MCF 10A (cell line): ENCODE data around the gene PSMD5. TPM values are rescaled to one million over a fixed set of nuclear protein-coding genes. Genes with fewer than 3 reads are reported as not detected.

Experiments
- BruUV-seq: library from RNA; stranded (reverse); fragments of 400-500 nt; replicated peaks from 2 replicates; lab custom pipeline; 2021; lab: Mats Ljungman, UMichigan
- CTCF ChIA-PET: fragments of 300-600 bp; sonication (Branson Sonifier 250); formaldehyde crosslinking; extraction: SDS; loops from one replicate; lab custom pipeline; 2021; ENCODE audit warnings: antibody characterized with exemption, inconsistent platforms; lab: Yijun Ruan, JAX
- POLR2A ChIA-PET: fragments of 300-600, 350-650 bp; sonication (Branson Sonifier 250); formaldehyde crosslinking; extraction: SDS; loops from one replicate; lab custom pipeline; 2020; ENCODE audit warnings: antibody characterized with exemption, inconsistent platforms; lab: Yijun Ruan, JAX
- DNase-seq: peaks from one replicate; pipeline ENCODE4 v3.0.0-alpha.2; 2018; ENCODE audit not compliant: unreplicated experiment
- H3K27ac Mint-ChIP-seq: one replicate; pipeline ENCODE4 v1.8.0; 2022; ENCODE audit warnings: mild to moderate bottlenecking, low read depth, mixed read lengths; ENCODE audit not compliant: unreplicated experiment
- H3K27me3 Mint-ChIP-seq: one replicate; pipeline ENCODE4 v1.8.0; 2022; ENCODE audit warnings: mixed read lengths; ENCODE audit not compliant: insufficient read depth, unreplicated experiment
- H3K36me3 Mint-ChIP-seq: one replicate; pipeline ENCODE4 v1.8.0; 2022; ENCODE audit warnings: mild to moderate bottlenecking, moderate library complexity, mixed read lengths; ENCODE audit not compliant: insufficient read depth, unreplicated experiment
- H3K4me1 Mint-ChIP-seq: one replicate; pipeline ENCODE4 v1.8.0; 2022; ENCODE audit warnings: mixed read lengths; ENCODE audit not compliant: insufficient read depth, unreplicated experiment
- H3K4me3 Mint-ChIP-seq: one replicate; pipeline ENCODE4 v1.8.0; 2022; ENCODE audit warnings: mild to moderate bottlenecking, moderate library complexity, mixed read lengths; ENCODE audit not compliant: unreplicated experiment
- H3K9me3 Mint-ChIP-seq: one replicate; pipeline ENCODE4 v1.8.0; 2022; ENCODE audit warnings: mixed read lengths; ENCODE audit not compliant: unreplicated experiment
- intact Hi-C: fragments of 100-400 bp; cut with micrococcal nuclease; formaldehyde crosslinking; loops from 2 replicates; pipeline ENCODE4 v1.14.1; 2022
- total RNA-seq: library from RNA; stranded (reverse); gene quantifications from 2 replicates; pipeline ENCODE4 v1.2.3, GENCODE V29; 2022
- TF ChIP-seq, protein P1 (sequence below): fragments of 200-600 bp; IDR thresholded peaks from one replicate; pipeline ENCODE4 v1.8.0; 2022; ENCODE audit warnings: antibody characterized with exemption, mild to moderate bottlenecking; ENCODE audit not compliant: unreplicated experiment

The PSMD5 gene
- total RNA-seq, 1 experiment from 2014 or later, result 71.0 TPM

DNA sequence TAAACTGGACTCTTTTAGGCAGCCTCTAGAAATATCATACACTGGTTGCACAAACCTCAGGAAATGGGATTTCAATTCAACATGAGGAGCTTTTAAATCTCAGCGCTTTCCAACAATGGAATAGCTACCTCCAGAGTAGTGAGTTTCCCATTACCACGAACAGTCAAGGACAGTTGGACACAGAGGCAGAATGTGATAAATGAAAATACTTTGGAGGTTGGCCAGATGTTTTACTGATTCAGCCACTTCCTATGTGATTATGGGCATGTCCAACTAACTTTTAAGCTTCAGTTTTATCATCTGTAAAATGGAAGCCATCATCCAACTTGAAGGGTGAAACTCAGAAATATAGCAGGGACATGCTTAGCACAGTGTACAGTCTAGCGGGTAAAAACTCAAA, 51.6 kb downstream of the PSMD5 start:
- ChIA-PET POLR2A (interaction anchor here (0.6 to 2.7 kb wide), 6 partner anchors 9 to 171 kb away, joined by 3 to 19 read pairs (median 5); partner anchors contain the start of gene PSMD5), CTCF (interaction anchor here (0.9 to 1.9 kb wide), 3 partner anchors 14 to 36 kb away, joined by 3 to 9 read pairs (median 4); no protein-coding TSS in a partner anchor)
- DNase-seq, result no peak
- intact Hi-C loops, result no loop called here
- Mint-ChIP-seq H3K4me1 (peaks cover 13% of the 10 kb centered on the region), H3K27ac (no peak overlapping the region), H3K9me3 (no peaks in the 10 kb centered on the region), H3K36me3 (peaks cover 46% of the 10 kb centered on the region), H3K4me3 (peak overlapping the region; percentile 89), H3K27me3 (no peaks in the 10 kb centered on the region)
- no TSS peak for BruUV-seq
- TF ChIP-seq, protein P1, sequence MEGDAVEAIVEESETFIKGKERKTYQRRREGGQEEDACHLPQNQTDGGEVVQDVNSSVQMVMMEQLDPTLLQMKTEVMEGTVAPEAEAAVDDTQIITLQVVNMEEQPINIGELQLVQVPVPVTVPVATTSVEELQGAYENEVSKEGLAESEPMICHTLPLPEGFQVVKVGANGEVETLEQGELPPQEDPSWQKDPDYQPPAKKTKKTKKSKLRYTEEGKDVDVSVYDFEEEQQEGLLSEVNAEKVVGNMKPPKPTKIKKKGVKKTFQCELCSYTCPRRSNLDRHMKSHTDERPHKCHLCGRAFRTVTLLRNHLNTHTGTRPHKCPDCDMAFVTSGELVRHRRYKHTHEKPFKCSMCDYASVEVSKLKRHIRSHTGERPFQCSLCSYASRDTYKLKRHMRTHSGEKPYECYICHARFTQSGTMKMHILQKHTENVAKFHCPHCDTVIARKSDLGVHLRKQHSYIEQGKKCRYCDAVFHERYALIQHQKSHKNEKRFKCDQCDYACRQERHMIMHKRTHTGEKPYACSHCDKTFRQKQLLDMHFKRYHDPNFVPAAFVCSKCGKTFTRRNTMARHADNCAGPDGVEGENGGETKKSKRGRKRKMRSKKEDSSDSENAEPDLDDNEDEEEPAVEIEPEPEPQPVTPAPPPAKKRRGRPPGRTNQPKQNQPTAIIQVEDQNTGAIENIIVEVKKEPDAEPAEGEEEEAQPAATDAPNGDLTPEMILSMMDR, result no peak

DNA sequence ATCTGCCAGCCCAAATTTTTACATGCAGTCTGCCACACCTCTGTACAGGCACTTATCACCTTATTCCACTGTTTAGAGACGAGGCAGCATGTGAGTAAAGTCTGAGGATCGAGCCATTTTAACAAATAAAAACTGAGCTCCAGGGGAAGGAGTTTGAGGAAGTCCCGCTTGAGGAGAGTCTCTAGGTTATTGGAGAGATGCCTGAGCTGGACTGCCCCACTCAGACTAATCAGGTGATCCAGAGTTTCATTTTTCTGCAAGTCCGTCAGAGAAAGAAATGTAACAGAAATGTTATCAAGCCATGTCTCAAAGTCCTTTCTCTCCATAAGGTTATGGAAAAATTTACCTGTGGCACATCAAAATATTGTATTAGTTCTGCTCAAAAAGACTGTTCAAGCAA, 54.8 kb downstream of the PSMD5 start:
- peaks cover 72% of the 10 kb centered on the region for H3K36me3 Mint-ChIP-seq
- POLR2A ChIA-PET, result interaction anchor here (0.8 kb wide), 1 partner anchor 9 kb away, joined by 3 read pairs; no protein-coding TSS in a partner anchor

DNA sequence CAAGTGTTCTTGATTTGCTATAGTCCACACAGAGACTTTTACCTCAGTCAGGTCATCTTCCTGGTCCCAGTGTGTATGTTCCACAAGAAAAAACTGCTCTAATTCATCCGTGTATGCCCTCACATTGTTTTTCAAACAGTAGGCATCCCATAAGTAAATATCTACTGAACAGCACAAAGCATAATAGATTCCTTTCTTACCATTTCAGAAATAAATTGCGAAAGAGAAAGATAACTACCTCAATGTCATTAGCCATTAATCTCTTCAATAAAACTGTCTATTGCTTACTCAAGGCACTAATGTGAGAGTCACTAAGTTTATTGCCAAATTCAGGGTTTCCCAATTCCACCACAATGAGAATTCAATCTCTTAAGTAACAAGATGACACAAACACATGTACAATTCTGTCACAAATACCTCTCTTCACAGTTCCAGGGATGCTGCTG, 59.1 kb downstream of the PSMD5 start:
- CTCF ChIA-PET, result no interaction called here
- H3K36me3 Mint-ChIP-seq, result peaks cover 46% of the 10 kb centered on the region
- peaks cover 20% of the 10 kb centered on the region for H3K4me1 Mint-ChIP-seq
- POLR2A ChIA-PET, result interaction anchor here (1.2 to 1.8 kb wide), 2 partner anchors 10 to 152 kb away, joined by 5 to 13 read pairs; partner anchors contain the start of gene FBXW2
- intact Hi-C loops, result no loop called here
- H3K27me3 Mint-ChIP-seq, result no peaks in the 10 kb centered on the region
- no peaks in the 10 kb centered on the region for H3K9me3 Mint-ChIP-seq
- TF ChIP-seq, protein P1, result no peak
- H3K27ac Mint-ChIP-seq, result peak overlapping the region; percentile 64
- H3K4me3 Mint-ChIP-seq, result no peak overlapping the region
- no TSS peak for BruUV-seq
- DNase-seq, result peak; percentile 59

More for the DNA sequence above, 54.8 kb downstream of the PSMD5 start:
- Mint-ChIP-seq H3K4me3 (no peak overlapping the region), H3K9me3 (no peaks in the 10 kb centered on the region), H3K27ac (peak overlapping the region; percentile 19), H3K27me3 (no peaks in the 10 kb centered on the region), H3K4me1 (peaks cover 25% of the 10 kb centered on the region)
- no peak for DNase-seq
- CTCF ChIA-PET, result interaction anchor here (1.0 kb wide), 1 partner anchor 32 kb away, joined by 3 read pairs; no protein-coding TSS in a partner anchor
- BruUV-seq, result no TSS peak
- intact Hi-C loops, result no loop called here
- TF ChIP-seq, protein P1, result no peak

DNA sequence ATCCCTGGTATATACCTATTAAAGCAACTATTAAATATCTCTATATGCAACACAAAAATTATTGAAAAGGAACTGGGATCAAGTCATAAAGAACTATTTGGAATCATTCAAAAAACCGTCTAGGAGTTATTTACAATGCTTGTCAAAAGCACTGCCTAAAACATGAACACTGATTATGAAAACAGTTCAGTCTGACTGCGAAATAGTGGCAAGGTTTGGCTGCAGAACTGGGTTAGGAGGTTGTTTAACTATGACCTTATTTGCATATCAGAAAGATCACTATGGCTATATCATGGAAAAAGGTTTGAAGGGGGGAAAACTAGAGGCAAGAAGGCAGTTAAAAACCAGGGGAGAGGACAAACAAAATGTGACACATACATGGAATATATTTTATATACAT, 61.5 kb downstream of the PSMD5 start:
- no peaks in the 10 kb centered on the region for H3K9me3 Mint-ChIP-seq
- H3K27ac Mint-ChIP-seq, result peak overlapping the region; percentile 11
- no TSS peak for BruUV-seq
- TF ChIP-seq, protein P1, result no peak
- H3K27me3 Mint-ChIP-seq, result no peaks in the 10 kb centered on the region
- H3K4me1 Mint-ChIP-seq, result peaks cover 26% of the 10 kb centered on the region
- ChIA-PET POLR2A (interaction anchor here (1.2 to 5.6 kb wide), 2 partner anchors 10 to 12 kb away, joined by 4 to 103 read pairs; partner anchors contain the start of gene FBXW2), CTCF (interaction anchor here (1.0 kb wide), 1 partner anchor 12 kb away, joined by 3 read pairs; the partner anchor contains the start of gene FBXW2)
- DNase-seq, result no peak
- peaks cover 44% of the 10 kb centered on the region for H3K36me3 Mint-ChIP-seq
- H3K4me3 Mint-ChIP-seq, result no peak overlapping the region
- intact Hi-C loops, result no loop called here
